Peyer's patch (tissue), 4 donors: Measurements from ENCODE around the gene MYRFL.

Source experiments
- CTCF ChIP-seq, 6 experiments: fragments of 450-650 bp in 4 of 6; fragments of 200-600 bp in 2 of 6; sonication (generic) in 1 of 6; IDR thresholded peaks; one replicate each; pipeline ENCODE4 v1.5.1; 2017 to 2019; ENCODE audit warnings: antibody characterized with exemption in 6 of 6, mild to moderate bottlenecking in 3 of 6, moderate library complexity in 1 of 6
- POLR2A ChIP-seq, 2 donors: fragments of 450-650 bp; IDR thresholded peaks; one replicate each; pipeline ENCODE4 v1.5.1; 2017; ENCODE audit warnings: antibody characterized with exemption in 2 of 2, mild to moderate bottlenecking in 2 of 2, moderate library complexity in 2 of 2

GRCh38 chr12:69900720-69901131 lies 75.7 kb downstream of the MYRFL start:
- TF ChIP-seq CTCF (IDR thresholded peaks at IDR 0.05) (peak; percentile 44 to 90 (median 82)), POLR2A (IDR thresholded peaks at IDR 0.05) (no peak)
